Measurements from ENCODE around the gene RPS17.
"Not testable (repeated sequence)": the region's sequence is repeated elsewhere in the genome, so short reads cannot be mapped to it uniquely, and the experiment has no call there.

RPS17 gene

DNA sequence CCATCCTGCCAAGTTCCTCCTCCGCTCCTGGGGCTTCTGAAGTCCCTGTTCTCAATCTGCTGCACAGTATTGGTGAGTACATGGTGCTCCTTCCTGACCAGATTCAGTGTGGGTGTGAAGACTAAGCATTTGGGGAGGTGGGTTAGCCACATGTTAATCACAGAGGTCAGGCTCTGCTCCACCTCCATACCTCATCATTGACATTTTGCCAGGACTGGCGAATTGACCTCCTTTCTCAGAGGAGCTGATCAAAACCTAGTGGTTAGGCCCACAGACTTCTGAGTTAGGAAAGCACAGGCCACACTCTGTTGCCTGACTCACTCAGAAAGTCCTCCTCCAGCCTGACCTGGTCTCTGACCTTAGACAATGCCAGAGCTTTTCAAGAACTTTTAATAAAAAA is 8.4 kb upstream of the RPS17 start:
- no peak for DNase-seq (ENCODE audit: low read depth, low spot score)

GRCh38 chr15:82545478-82545877 is 5.2 kb upstream of the RPS17 start:
- no peak for DNase-seq (ENCODE audit: low read depth, low spot score)

DNA sequence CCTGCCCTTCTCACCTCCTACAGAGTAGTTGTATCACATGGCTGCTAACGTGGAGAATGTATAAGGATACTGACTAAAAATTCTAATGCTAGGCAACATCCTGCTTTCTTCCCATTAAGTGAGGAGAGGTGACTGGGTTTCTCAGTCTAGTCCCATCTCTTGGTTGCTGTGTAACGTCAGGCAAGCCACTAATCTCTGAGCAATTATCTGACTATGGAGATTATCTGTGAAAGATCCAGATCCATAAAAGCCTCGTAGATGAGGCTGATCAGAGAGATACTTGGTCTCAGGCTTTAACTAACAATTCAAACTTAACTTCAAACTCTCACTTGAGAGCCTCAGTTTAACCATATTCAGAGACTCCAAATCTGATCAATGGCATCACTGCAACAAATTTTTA is 4.7 kb upstream of the RPS17 start:
- DNase-seq (ENCODE audit: low read depth, low spot score) = no peak

- no peak for DNase-seq (ENCODE audit: low read depth, low spot score)
Measured at GRCh38 chr15:82544431-82544830, 4.2 kb upstream of the RPS17 start.

DNA sequence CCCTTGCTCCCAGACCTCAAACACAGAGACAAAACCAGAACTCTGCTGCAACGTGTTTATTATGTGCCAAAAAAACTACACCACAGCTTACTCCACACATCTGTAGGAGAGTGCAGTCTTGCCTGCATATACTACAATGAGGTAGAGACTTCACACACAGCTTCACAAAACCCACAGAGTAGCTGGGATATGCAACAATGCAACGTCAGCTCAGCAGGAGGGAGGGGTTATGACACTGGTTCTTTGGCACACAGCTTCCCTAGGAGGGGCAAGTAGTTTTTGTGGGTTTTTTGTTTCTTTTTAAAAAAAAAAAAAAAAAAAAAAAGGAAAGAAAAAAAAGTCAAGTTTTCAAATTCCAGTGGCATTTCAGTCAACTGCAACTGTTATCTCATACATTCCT is 2.9 kb upstream of the RPS17 start:
- no peak for DNase-seq (ENCODE audit: low read depth, low spot score)

DNA sequence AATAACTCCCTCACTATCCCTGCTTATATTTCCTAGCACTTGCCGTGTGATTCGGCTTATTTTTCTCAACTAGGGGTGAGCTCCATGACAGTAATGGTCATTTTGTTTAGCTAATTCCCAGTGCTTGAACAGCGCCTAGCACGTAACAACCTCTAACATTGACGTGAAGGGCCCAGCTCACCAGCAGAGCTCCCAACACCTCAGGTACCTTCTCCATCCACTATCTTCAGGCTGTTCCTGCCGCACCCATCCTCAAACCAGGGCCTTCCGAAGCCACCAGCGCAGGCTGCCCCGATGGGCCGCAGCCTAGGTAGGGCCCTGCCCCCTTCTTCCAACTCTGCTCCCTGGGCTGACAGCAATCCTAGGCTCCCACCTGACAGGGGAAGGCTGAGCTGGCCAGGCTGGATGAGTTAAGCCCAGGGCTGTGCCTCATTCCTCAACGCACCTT is 751 bp upstream of the RPS17 start:
- DNase-seq (ENCODE audit: low read depth, low spot score) = peak; percentile 64

GRCh38 chr15:82539691-82540054 is 584 bp downstream of the RPS17 start:
- DNase-seq (ENCODE audit: low read depth, low spot score) = no peak

- DNase-seq (ENCODE audit: low read depth, low spot score) = no peak
Measured at GRCh38 chr15:82538961-82539690, 1.1 kb downstream of the RPS17 start.

DNA sequence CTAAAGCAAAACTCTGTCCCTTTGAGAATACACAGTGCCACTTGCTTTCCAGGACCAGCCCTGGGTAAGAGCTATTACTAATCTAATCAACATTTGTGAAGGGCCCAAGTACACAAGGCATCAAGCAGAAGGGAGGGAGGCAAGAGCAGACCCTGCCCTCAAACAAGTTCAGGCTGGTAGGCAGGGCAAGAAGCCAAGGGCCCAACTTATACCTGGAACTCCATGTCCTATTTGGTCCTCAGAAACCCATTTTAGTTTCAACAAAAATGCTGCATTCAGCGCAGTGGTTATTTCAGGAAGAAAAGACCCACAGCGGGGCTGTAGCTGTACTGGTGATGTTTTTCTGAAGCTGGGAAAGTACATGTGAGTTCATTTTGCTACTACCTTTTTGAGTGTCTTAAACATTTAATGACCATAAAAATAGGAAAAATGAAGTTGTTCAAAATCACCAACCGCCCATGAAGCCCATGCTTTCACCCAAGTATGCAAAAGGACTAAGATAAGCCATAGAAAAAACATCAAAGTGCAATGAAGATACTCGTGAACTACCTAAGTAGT is 2.8 kb downstream of the RPS17 start:
- DNase-seq (ENCODE audit: low read depth, low spot score) = no peak

GRCh38 chr15:82536409-82537350 is 3.6 kb downstream of the RPS17 start:
- DNase-seq (ENCODE audit: low read depth, low spot score) = no peak

DNA sequence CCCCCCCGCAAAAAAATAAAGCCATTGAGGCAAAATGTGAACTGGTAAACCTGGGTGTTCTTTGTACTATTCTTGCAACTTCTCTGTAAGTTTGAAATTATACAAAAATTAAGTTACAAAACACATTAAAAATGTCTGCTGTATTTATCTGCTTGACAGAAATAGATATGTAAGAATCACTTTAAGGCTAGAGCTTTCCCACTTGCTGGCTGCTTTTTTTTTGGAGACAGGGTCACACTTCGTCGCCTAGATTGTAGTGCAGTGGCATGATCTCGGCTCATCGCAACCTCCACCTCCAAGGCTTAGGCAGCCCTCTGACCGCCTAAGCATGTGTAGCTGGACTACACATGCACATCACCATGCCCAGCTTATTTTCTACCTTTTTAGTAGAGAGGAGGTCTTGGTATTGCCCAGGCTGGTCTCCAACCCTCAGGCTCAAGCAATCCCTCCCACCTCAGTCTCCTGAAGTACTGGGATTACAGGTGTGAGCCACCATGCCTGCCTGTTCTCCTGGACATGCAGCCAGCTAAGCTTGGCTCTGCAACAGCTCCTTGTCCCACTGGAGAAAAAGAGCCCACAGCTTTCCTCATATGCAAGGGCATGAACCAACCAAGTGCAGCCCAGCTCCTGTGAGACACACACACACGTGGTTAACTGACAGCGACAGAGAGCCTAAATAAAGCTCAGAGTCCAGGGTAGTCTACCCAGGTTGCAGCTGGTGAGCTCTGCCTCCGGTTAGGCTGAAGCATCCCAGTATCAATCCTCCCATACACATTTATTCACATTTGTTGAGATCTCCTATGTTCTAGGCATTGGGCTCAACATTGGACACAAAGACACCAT is 4.5 kb downstream of the RPS17 start:
- no peak for DNase-seq (ENCODE audit: low read depth, low spot score)

DNA sequence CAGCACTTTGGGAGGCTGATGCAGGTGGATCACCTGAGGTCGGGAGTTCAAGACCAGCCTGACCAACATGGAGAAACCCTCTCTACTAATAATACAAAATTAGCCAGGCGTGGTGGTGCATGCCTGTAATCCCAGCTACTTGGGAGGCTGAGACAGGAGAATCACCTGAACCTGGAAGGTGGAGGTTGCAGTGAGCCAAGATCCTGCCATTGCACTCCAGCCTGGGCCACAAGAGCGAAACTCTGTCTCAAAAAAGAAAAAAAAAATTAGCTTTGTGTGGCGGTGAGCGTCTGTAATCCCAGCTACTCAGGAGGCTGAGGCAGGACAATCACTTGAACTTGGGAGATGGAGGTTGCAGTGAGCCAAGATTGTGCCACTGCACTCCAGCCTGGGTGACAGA is 5.1 kb downstream of the RPS17 start:
- DNase-seq (ENCODE audit: low read depth, low spot score) = not testable (repeated sequence)

DNA sequence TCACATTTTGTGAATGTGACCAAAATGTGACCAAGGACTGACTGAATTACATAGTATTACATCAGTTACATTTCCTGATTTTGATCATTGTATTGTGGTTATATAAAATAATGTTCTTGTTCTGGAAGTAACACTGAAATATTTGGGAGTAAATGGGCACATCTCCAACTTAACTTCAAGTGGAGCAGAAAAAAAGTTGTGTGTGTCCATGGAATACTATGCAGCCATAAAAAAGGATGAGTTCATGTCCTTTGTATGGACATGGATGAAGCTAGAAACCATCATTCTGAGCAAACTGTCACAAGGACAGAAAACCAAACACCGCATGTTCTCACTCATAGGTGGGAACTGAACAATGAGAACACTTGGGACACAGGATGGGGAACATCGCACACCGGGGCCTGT is 5.8 kb downstream of the RPS17 start:
- not testable (repeated sequence) for DNase-seq (ENCODE audit: low read depth, low spot score)

GRCh38 chr15:82533801-82534200 is 6.5 kb downstream of the RPS17 start:
- DNase-seq (ENCODE audit: low read depth, low spot score) = no peak

GRCh38 chr15:82532991-82533481 is 7.2 kb downstream of the RPS17 start:
- DNase-seq (ENCODE audit: low read depth, low spot score) = no peak

GRCh38 chr15:82532383-82532990 is 7.8 kb downstream of the RPS17 start:
- no peak for DNase-seq (ENCODE audit: low read depth, low spot score)

DNA sequence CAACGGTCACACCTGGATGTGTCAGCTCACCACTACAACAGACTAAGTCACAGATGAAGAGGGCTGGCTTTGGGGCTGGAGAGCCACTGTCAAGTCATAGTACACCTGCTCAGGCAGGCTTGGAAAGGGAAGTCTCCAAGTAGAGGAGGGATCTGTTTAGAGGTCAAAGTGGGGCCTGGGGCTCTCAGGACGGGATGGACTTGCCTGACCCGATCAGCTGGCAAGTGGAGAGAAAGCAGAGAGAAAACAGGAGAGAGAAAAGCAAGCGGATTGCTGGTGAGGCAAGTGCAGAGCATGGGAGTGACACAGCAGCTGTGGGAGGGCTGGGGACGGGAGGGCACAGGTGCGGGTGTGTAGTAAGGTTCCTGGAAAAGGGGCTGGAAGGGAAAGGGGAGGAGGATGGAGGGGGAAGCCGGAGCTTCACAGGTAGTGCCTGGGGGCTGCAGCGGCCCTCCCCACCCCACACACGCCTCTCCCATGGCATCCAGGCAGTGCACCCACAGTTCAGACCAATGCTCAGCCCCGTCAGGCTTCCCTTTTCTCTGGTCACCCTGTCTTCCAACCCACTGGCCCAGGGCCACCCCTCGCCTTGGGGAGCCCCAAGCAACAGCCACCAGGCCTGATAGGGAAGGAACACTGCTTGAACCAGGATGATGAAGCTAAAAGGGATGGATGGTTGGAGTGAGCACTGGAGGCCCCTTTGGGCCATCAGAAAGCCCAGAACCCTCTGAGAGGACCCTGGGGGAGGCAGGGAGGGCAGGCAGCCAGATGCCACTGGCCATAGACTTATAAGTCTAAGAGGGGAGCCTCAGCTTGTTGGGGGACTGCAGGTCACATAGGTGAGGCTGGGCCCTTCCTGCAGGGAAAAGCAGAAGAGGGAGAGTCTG is 8.5 kb downstream of the RPS17 start:
- DNase-seq (ENCODE audit: low read depth, low spot score) = no peak

- peak; percentile 93 for DNase-seq (ENCODE audit: low read depth, low spot score)
Measured at GRCh38 chr15:82530606-82531379, 9.5 kb downstream of the RPS17 start.

DNA sequence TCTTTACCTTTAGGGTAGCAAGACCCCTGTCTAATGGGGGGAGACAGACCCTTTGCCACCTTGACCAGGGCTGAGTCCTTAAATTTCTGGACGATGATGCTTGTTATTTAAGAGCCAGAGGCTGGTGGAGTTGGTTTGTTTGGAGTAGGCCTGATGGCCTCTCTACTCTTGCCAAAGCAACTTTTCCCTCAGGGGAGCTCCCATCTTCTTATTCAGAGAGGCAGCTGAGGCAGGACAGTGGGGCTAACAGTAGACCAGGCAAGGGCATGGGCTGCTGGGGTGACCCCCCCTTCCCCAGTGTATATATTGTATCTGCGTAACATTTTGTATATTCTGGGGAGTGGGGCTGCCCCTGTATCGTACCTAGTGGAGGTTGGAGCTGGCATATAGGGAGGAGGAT is 10.3 kb downstream of the RPS17 start:
- no peak for DNase-seq (ENCODE audit: low read depth, low spot score)

Measured in ELF-1 (cell line).